Tibial artery (tissue), 4 donors: Measurements from ENCODE around the gene MDN1.

Experiments
- DNase-seq, 2 donors: peaks; one replicate each; pipeline ENCODE4 v3.0.0-alpha.2; 2019
- H3K27ac ChIP-seq, 2 donors: fragments of 200-600 bp; sonication (generic) in 1 of 2; 1 replicate in 1 of 2; 2 replicates in 1 of 2; pipeline ENCODE4 v1.5.1; 2018 to 2019; ENCODE audit warnings: mild to moderate bottlenecking in 1 of 2
- H3K27me3 ChIP-seq, 2 donors: fragments of 200-600 bp; sonication (generic) in 1 of 2; one replicate each; pipeline versions ENCODE4 v1.5.1 to v1.6.0; 2016 to 2019
- H3K36me3 ChIP-seq, 3 donors: fragments of 200-600 bp; sonication (generic) in 2 of 3; one replicate each; pipeline ENCODE4 v1.5.1; 2016 to 2019; ENCODE audit warnings: mild to moderate bottlenecking in 2 of 3
- H3K4me1 ChIP-seq, 4 donors: fragments of 200-600 bp; sonication (generic) in 2 of 4; 1 replicate in 3 of 4; 2 replicates in 1 of 4; pipeline ENCODE4 v1.5.1; 2016 to 2019
- H3K4me3 ChIP-seq, 2 donors: fragments of 200-600 bp; sonication (generic) in 1 of 2; 1 replicate in 1 of 2; 2 replicates in 1 of 2; pipeline ENCODE4 v1.5.1; 2018 to 2019; ENCODE audit warnings: mild to moderate bottlenecking in 2 of 2
- H3K9me3 ChIP-seq, 3 donors: fragments of 200-600 bp; sonication (generic) in 1 of 3; one replicate each; pipeline ENCODE4 v1.5.1; 2016 to 2019
- CTCF ChIP-seq, 2 experiments: fragments of 200-600 bp in 1 of 2; fragments of 450-650 bp in 1 of 2; IDR thresholded peaks; one replicate each; pipeline ENCODE4 v1.5.1; 2017 to 2019; ENCODE audit warnings: antibody characterized with exemption in 2 of 2, mild to moderate bottlenecking in 1 of 2, moderate library complexity in 1 of 2
- intact Hi-C: fragments of 100-400 bp; cut with DNase I; formaldehyde crosslinking; loops from one replicate; pipeline ENCODE4 v1.15.0; 2023; ENCODE audit warnings: low total_unique reads

The MDN1 gene

GRCh38 chr6:89702349-89702748, 117.2 kb downstream of the MDN1 start:
- intact Hi-C loops: no loop called here
- Histone ChIP-seq H3K4me1 (no peaks in the 10 kb centered on the region), H3K9me3 (no peaks in the 10 kb centered on the region), H3K4me3 (no peak overlapping the region), H3K27ac (no peak overlapping the region), H3K27me3 (no peaks in the 10 kb centered on the region), H3K36me3 (peaks cover 63 to 89% (median 78%) of the 10 kb centered on the region in 3 donors)
- TF ChIP-seq CTCF (IDR thresholded peaks at IDR 0.05): no peak
- no peak for DNase-seq

GRCh38 chr6:89695667-89696066, 123.9 kb downstream of the MDN1 start:
- no peak overlapping the region for H3K4me3 ChIP-seq
- H3K36me3 ChIP-seq: peaks cover 75 to 97% (median 79%) of the 10 kb centered on the region in 3 donors
- H3K4me1 ChIP-seq: no peaks in the 10 kb centered on the region
- H3K27ac ChIP-seq: no peak overlapping the region
- no peak for DNase-seq
- no peaks in the 10 kb centered on the region for H3K9me3 ChIP-seq
- H3K27me3 ChIP-seq: no peaks in the 10 kb centered on the region
- intact Hi-C loops: no loop called here
- TF ChIP-seq CTCF (IDR thresholded peaks at IDR 0.05): no peak

- Histone ChIP-seq H3K4me1 (no peaks in the 10 kb centered on the region), H3K27me3 (no peaks in the 10 kb centered on the region), H3K4me3 (no peak overlapping the region), H3K27ac (no peak overlapping the region), H3K36me3 (peaks cover 63 to 97% (median 79%) of the 10 kb centered on the region in 3 donors), H3K9me3 (no peaks in the 10 kb centered on the region)
- no peak for DNase-seq
- TF ChIP-seq CTCF (IDR thresholded peaks at IDR 0.05): no peak
- intact Hi-C loops: no loop called here
Observed at GRCh38 chr6:89694428-89694827, 125.2 kb downstream of the MDN1 start.

DNA sequence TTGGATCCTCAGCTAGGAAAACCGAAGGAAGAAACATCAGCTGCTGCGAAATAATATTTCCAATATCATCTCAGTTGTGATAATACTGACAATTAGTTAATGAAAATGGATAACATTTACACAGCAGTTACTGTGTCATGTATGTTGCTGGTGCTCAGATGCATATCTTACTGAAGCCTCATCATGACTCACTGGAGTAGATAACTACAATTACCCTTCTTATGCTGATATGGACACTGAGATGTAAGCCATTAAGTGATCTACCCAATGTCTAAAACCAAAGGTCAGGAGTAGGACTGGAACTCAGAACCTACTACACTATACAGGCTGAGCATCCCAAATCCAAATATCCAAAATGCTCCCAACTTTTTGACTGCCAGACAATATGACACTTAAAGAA, 126.4 kb downstream of the MDN1 start:
- intact Hi-C loops: no loop called here
- TF ChIP-seq CTCF (IDR thresholded peaks at IDR 0.05): no peak
- Histone ChIP-seq H3K27ac (no peak overlapping the region), H3K4me1 (no peaks in the 10 kb centered on the region), H3K9me3 (no peaks in the 10 kb centered on the region), H3K4me3 (no peak overlapping the region), H3K27me3 (no peaks in the 10 kb centered on the region), H3K36me3 (peaks cover 63 to 95% (median 77%) of the 10 kb centered on the region in 3 donors)
- DNase-seq: no peak

DNA sequence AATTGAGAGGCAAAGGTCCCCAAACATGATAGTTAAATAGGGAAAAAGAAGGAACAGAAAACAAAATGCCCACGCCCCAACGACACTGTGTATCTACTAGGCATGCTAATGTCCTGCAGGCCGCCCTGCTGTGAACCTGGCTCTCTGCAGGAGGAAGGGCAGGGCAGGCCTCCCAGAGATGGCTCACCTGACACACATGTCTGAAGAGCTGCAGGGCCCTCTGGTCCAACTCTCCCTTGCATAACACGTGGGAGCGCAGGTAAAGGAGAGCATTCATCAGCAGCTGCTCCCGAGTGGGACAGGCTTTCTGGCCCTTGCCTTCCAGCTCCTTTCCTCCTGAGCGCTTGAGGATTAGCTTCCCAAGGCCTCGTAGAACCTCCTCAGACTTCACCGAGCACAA, 127.3 kb downstream of the MDN1 start:
- H3K36me3 ChIP-seq: peaks cover 73 to 96% (median 80%) of the 10 kb centered on the region in 3 donors
- no peak overlapping the region for H3K4me3 ChIP-seq
- DNase-seq: no peak
- H3K27me3 ChIP-seq: no peaks in the 10 kb centered on the region
- H3K4me1 ChIP-seq: no peaks in the 10 kb centered on the region
- intact Hi-C loops: no loop called here
- H3K9me3 ChIP-seq: no peaks in the 10 kb centered on the region
- no peak for TF ChIP-seq CTCF (IDR thresholded peaks at IDR 0.05)
- no peak overlapping the region for H3K27ac ChIP-seq

DNA sequence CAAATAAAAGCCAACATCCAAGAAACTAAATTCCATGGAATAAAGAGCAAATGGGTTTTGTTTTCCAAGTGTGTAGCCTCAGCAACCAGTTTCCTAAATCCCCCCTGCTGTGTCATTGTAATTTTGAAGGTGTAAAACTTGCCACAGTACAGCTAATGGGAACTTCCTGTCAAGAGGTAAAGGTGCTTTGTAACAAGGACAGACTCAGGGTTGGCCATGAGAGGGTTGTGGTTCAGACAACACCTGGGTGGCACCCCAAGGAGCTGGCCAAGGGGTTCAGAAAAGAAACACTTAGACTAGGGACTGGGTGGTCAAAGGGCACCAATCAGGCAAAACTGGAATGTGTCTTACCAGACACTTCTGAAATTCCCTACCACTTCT, 128.7 kb downstream of the MDN1 start:
- no peak overlapping the region for H3K27ac ChIP-seq
- DNase-seq: no peak
- H3K4me3 ChIP-seq: no peak overlapping the region
- peaks cover 79 to 97% (median 86%) of the 10 kb centered on the region in 3 donors for H3K36me3 ChIP-seq
- H3K4me1 ChIP-seq: no peaks in the 10 kb centered on the region
- no peaks in the 10 kb centered on the region for H3K9me3 ChIP-seq
- intact Hi-C loops: no loop called here
- H3K27me3 ChIP-seq: no peaks in the 10 kb centered on the region
- no peak for TF ChIP-seq CTCF (IDR thresholded peaks at IDR 0.05)
